HG03571 (cell line): ENCODE results near the gene POLE2.
"Not testable (repeated sequence)": the region's sequence is repeated elsewhere in the genome, so short reads cannot be mapped to it uniquely, and the experiment has no call there.

Experiments
- ATAC-seq: cut with Tn5 transposase; IDR thresholded peaks from one replicate; pipeline ENCODE4 v1.9.1; 2021; ENCODE audit not compliant: unreplicated experiment

Gene POLE2

GRCh38 chr14:49620182-49621113 lies 67.6 kb downstream of the POLE2 start, which contains the start of the genes MGAT2 and RPL36AL:
MGAT2 (plus strand) TSS chr14:49620799; CDS start chr14:49621269, 470 bp downstream.
RPL36AL (minus strand) TSS chr14:49620626; CDS start chr14:49619104, 1,522 bp downstream.
- peak; percentile 93 for ATAC-seq

- no peak for ATAC-seq
These were observed 68.3 kb downstream of the POLE2 start for GRCh38 chr14:49619730-49620129.

- ATAC-seq = not testable (repeated sequence)
These were observed 68.7 kb downstream of the POLE2 start for GRCh38 chr14:49619273-49619672.

GRCh38 chr14:49617852-49618519 lies 70.0 kb downstream of the POLE2 start:
- ATAC-seq = no peak

GRCh38 chr14:49615776-49616175 lies 72.2 kb downstream of the POLE2 start:
- ATAC-seq = no peak

GRCh38 chr14:49614196-49614595 lies 73.8 kb downstream of the POLE2 start:
- no peak for ATAC-seq

- no peak for ATAC-seq
These were observed 75.3 kb downstream of the POLE2 start for GRCh38 chr14:49612671-49613070.

GRCh38 chr14:49612251-49612650 lies 75.8 kb downstream of the POLE2 start:
- no peak for ATAC-seq

- ATAC-seq = no peak
These were observed 80.4 kb downstream of the POLE2 start for GRCh38 chr14:49607583-49607982.

GRCh38 chr14:49598485-49599300 lies 89.3 kb downstream of the POLE2 start, which contains the start of gene LRR1:
LRR1 (plus strand) TSS chr14:49598940; CDS start chr14:49599021, 81 bp downstream.
- peak; percentile 44 for ATAC-seq

- ATAC-seq = no peak
These were observed 89.9 kb downstream of the POLE2 start for GRCh38 chr14:49598189-49598484.

- peak; percentile 34 for ATAC-seq
These were observed 93.5 kb downstream of the POLE2 start for GRCh38 chr14:49594347-49595091.
